Ishikawa (cell line): ENCODE data around the gene GTF3C5.

Source experiments
- CEBPB ChIP-seq: IDR thresholded peaks from 2 replicates; pipeline ENCODE4 v1.6.1; 2012
- CREB1 ChIP-seq: IDR thresholded peaks from 2 replicates; pipeline ENCODE4 v1.6.1; 2012; ENCODE audit warnings: low read depth
- EGR1 ChIP-seq: IDR thresholded peaks from 2 replicates; pipeline ENCODE4 v1.6.1; 2012
- EP300 ChIP-seq: IDR thresholded peaks from 2 replicates; pipeline ENCODE4 v1.6.1; 2012; ENCODE audit warnings: borderline replicate concordance
- FOXM1 ChIP-seq: IDR thresholded peaks from 2 replicates; pipeline ENCODE4 v1.6.1; 2012; ENCODE audit warnings: low read depth, borderline replicate concordance
- MAX ChIP-seq: IDR thresholded peaks from 2 replicates; pipeline ENCODE4 v1.6.1; 2012
- NFIC ChIP-seq: IDR thresholded peaks from 2 replicates; pipeline ENCODE4 v1.6.1; 2012
- RAD21 ChIP-seq: IDR thresholded peaks from 2 replicates; pipeline ENCODE4 v1.6.1; 2012; ENCODE audit warnings: low read depth
- TAF1 ChIP-seq: IDR thresholded peaks from 2 replicates; pipeline ENCODE4 v1.6.1; 2012; ENCODE audit warnings: low read depth, mild to moderate bottlenecking
- TCF12 ChIP-seq: IDR thresholded peaks from 2 replicates; pipeline ENCODE4 v1.6.1; 2012; ENCODE audit warnings: low read depth
- TEAD4 ChIP-seq: IDR thresholded peaks from 2 replicates; pipeline ENCODE4 v1.6.1; 2012
- USF1 ChIP-seq: IDR thresholded peaks from 2 replicates; pipeline ENCODE4 v1.6.1; 2012
- YY1 ChIP-seq: IDR thresholded peaks from 2 replicates; pipeline ENCODE4 v1.6.1; 2012; ENCODE audit warnings: low read depth
- ZBTB7A ChIP-seq: IDR thresholded peaks from 2 replicates; pipeline ENCODE4 v1.6.1; 2012; ENCODE audit warnings: low read depth
- TF ChIP-seq, protein P1 (sequence below): IDR thresholded peaks from 2 replicates; pipeline ENCODE4 v1.6.1; 2012; ENCODE audit warnings: low read depth, mild to moderate bottlenecking

Gene GTF3C5, protein sequence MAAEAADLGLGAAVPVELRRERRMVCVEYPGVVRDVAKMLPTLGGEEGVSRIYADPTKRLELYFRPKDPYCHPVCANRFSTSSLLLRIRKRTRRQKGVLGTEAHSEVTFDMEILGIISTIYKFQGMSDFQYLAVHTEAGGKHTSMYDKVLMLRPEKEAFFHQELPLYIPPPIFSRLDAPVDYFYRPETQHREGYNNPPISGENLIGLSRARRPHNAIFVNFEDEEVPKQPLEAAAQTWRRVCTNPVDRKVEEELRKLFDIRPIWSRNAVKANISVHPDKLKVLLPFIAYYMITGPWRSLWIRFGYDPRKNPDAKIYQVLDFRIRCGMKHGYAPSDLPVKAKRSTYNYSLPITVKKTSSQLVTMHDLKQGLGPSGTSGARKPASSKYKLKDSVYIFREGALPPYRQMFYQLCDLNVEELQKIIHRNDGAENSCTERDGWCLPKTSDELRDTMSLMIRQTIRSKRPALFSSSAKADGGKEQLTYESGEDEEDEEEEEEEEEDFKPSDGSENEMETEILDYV

GRCh38 chr9:133030317-133031129 is at the start of gene GTF3C5:
TSS of gene GTF3C5 (plus strand) at chr9:133030997. CDS start at chr9:133031012, 15 bp downstream.
- peak; percentile 51 for TF ChIP-seq USF1
- peak; percentile 53; the same call in 1 of the 2 replicates for TF ChIP-seq FOXM1
- peak; percentile 84 for TF ChIP-seq MAX
- TF ChIP-seq TCF12: peak; percentile 62
- no peak for TF ChIP-seq CEBPB
- TF ChIP-seq EP300: peak; percentile 43; the same call in 1 of the 2 replicates
- TF ChIP-seq EGR1: 0 out of 2 replicates have a peak, but pooled peaks have one; percentile 18
- peak; percentile 86; the same call in 1 of the 2 replicates for TF ChIP-seq ZBTB7A
- TF ChIP-seq NFIC: peak; percentile 78
- TF ChIP-seq TAF1: peak; percentile 99
- peak; percentile 36; the same call in 1 of the 2 replicates for TF ChIP-seq TEAD4
- peak; percentile 93 for TF ChIP-seq YY1
- TF ChIP-seq, protein P1, sequence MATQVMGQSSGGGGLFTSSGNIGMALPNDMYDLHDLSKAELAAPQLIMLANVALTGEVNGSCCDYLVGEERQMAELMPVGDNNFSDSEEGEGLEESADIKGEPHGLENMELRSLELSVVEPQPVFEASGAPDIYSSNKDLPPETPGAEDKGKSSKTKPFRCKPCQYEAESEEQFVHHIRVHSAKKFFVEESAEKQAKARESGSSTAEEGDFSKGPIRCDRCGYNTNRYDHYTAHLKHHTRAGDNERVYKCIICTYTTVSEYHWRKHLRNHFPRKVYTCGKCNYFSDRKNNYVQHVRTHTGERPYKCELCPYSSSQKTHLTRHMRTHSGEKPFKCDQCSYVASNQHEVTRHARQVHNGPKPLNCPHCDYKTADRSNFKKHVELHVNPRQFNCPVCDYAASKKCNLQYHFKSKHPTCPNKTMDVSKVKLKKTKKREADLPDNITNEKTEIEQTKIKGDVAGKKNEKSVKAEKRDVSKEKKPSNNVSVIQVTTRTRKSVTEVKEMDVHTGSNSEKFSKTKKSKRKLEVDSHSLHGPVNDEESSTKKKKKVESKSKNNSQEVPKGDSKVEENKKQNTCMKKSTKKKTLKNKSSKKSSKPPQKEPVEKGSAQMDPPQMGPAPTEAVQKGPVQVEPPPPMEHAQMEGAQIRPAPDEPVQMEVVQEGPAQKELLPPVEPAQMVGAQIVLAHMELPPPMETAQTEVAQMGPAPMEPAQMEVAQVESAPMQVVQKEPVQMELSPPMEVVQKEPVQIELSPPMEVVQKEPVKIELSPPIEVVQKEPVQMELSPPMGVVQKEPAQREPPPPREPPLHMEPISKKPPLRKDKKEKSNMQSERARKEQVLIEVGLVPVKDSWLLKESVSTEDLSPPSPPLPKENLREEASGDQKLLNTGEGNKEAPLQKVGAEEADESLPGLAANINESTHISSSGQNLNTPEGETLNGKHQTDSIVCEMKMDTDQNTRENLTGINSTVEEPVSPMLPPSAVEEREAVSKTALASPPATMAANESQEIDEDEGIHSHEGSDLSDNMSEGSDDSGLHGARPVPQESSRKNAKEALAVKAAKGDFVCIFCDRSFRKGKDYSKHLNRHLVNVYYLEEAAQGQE: peak; percentile 27; the same call in 1 of the 2 replicates
- no peak; the same call in 1 of the 2 replicates for TF ChIP-seq CREB1
- no peak for TF ChIP-seq RAD21

- no peak for TF ChIP-seq EGR1
- TF ChIP-seq NFIC: no peak
- no peak for TF ChIP-seq FOXM1
- TF ChIP-seq, protein P1: no peak
- TF ChIP-seq EP300: no peak
- TF ChIP-seq USF1: no peak
- TF ChIP-seq TAF1: no peak
- TF ChIP-seq TEAD4: no peak
- TF ChIP-seq CREB1: no peak
- TF ChIP-seq YY1: no peak
- TF ChIP-seq CEBPB: no peak
- TF ChIP-seq MAX: no peak
- TF ChIP-seq ZBTB7A: no peak
- no peak for TF ChIP-seq RAD21
- TF ChIP-seq TCF12: no peak
Measured at GRCh38 chr9:132982458-132982857, 48.3 kb upstream of the GTF3C5 start.

DNA sequence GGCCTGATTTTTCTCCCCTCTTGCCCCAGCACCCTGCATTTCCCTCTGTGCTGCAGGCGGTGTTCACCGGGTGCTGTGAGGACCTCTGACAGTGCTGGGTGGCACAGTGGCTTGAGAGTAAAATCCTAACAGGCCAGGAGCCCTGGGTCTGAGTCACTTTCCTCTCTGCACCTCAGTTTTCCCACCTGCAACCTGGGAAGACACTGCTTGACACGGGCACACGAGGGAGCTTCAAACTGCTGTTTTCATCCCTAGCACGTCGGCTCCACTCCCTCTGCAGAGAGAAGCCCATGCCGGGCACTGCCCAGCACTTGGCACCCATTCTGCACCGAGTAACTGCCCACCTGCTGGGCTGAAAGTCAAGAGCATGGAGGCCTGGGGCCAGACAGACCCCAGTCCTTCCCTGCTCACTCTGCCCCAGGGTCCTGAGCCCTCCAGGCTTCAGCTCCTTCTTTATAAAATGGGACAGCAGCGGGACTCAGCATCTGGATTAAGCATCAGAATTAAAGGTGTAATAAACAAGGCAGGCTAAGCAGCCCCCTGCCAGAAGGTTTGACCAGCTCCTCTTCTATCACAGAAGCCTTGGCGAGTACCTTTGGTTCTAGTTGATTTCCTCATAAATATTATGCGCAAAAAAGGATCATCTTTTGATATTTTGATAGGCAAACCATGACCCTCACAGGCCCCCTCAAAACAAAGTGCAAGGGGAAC is 47.2 kb upstream of the GTF3C5 start:
- TF ChIP-seq TAF1 (no peak), TCF12 (no peak), YY1 (no peak), ZBTB7A (no peak), RAD21 (no peak), EP300 (no peak), NFIC (no peak), FOXM1 (no peak), USF1 (no peak), CREB1 (no peak), CEBPB (no peak), EGR1 (no peak), MAX (no peak), TEAD4 (no peak)
- TF ChIP-seq, protein P1: no peak
